Stimulated activated naive CD4-positive, alpha-beta T cell (primary cell): Measurements from ENCODE around the gene CHAT.

Experiments
- DNase-seq, 6 experiments: peaks; one replicate each; lab custom pipeline; 2025; lab: John Stamatoyannopoulos, UW

Gene CHAT

DNA sequence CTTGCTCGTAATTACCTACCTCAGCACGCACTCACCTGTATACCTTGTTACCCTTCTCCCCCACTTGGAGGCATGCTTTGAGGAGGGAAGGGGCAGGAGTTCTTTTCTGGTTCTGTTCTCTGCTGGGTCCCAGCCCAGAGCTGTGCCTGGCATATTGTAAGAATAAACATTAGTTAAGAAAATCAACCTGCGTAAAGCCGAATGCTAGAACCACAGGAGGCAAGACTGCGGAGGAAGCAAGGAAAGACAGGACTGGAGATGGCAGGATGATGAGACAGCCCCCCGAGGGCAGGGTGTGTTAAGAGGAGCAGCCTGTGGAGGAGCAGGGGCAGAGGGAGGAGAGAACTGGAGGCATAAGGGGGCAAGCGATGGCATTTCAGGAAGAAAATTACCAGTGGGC is 75.1 kb downstream of the CHAT start:
- no peak for DNase-seq

DNA sequence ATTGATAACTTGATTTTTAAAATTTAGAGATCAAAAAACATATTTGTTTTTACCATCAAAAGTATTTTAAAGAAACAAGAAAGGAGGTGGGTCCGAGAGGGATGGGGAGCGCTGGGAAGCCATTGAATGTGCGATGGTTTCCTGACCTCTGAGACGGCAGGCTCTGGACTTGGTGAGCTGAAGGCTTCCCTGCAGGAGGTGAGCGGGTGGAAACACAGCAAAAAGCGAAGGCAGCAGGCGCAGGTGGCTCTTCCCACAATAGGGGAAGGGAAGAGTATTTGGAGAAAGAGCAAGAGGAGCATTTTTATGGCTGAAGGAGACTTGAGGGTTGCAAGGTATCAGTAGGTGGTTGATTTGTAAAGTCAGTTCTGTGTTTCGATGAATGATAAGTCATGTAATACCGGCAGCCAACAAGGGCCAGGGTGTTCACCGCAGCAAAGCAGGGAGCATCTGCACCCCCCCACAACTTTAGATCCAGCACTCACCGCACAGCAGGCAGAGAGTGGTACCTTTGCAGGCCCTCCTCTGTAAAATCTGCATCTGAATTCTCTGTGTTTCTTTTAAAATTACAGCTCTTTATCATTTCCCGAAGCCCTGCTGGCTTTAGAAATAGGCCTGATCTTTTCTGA is 76.2 kb downstream of the CHAT start:
- no peak for DNase-seq

DNA sequence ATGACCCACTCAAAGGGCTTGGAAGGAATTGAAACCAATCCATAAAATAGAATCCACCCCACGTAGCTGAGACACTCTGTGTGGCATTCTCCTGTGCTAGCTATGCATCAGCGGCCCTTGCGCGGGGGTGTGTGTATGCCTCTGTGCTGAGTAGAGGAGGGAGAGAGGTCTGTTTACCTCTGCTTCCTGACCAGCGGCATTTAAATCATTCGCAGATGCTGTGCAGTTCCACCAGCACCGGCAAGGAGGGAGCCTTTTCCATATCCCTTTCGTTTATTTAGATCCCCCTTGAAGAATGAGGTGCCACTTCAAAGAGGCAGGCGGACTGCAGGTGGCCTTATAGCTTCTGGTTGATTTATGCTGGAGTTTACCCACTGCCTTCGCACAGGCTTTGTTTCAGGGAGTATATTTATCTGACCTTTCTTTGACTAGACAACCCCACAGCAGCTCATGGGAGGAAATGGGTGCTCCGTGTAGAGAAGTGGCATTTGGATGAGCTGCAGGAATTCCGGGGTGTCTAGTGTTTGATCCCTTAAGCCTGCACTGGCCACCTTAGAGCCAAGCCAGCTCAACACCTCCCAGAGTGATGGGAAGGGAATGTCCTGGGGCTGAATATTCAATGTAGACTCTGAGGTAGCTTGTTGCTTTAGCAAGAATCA is 77.0 kb downstream of the CHAT start:
- DNase-seq: no peak

GRCh38 chr10:49691588-49691987 is 77.8 kb downstream of the CHAT start:
- no peak for DNase-seq

DNA sequence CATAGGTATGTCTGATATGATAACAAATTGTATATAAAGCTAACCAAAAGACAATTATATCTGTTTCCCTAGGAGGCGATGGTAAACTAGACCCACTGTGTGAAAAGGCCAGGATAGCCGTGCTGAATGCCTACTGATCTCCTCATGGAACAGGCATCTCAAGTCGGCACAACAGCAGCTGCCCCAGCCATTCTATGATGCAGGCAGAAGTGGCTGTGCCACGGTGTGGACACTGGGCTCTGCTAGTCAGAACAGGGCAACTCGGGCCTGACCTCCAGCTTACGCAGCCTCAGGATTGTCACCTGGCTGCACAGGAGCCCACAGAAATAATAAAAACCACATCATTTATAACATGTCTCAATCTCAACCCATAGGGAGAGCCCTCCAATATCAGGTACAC is 80.6 kb downstream of the CHAT start:
- DNase-seq: no peak

GRCh38 chr10:49696311-49696710 is 82.5 kb downstream of the CHAT start:
- no peak for DNase-seq

DNA sequence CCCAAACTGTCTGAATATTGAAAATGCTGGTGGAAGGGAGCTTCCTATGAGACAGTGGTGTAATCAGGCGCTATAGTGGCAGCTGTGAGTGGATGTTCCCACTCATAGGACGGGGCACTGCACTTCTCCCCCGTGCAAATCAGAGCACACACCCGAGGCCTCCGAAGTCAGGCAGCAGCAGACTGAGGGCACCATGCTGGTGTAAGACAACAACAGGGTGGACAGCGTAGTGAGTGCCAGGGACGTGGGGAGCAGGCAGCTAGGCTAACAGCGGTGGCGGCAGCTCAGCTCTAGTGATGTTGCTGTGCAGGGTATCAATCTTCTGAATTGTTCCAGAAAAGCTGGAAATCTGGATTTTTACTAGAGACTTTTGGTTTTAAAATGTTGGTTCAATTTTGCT is 84.8 kb downstream of the CHAT start:
- DNase-seq: no peak

DNA sequence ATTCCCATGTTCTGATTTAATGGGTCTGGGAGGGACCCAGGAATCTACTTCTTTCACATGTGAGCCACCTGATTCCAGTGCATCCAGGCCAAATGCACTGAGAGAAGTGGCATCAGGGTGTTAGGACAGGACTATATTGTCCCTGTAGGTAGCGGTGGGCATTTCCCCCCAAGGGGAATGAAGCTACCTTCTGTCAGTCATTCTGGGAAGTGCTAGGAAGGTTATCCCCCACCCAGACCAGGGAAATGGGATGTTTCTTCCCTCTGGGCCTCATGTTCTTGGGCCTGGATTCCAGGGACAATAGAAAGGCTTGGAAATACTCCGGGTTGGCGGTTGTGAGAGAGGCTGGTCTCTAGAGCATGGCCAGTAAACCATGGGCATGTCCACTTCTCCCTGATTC is 86.4 kb downstream of the CHAT start:
- DNase-seq: no peak

GRCh38 chr10:49700997-49701396 is 87.2 kb downstream of the CHAT start:
- no peak for DNase-seq

GRCh38 chr10:49707585-49707984 is 93.7 kb downstream of the CHAT start:
- DNase-seq: no peak

GRCh38 chr10:49709934-49710333 is 96.1 kb downstream of the CHAT start:
- DNase-seq: no peak

- no peak for DNase-seq
Measured at GRCh38 chr10:49710966-49711365, 97.1 kb downstream of the CHAT start.

DNA sequence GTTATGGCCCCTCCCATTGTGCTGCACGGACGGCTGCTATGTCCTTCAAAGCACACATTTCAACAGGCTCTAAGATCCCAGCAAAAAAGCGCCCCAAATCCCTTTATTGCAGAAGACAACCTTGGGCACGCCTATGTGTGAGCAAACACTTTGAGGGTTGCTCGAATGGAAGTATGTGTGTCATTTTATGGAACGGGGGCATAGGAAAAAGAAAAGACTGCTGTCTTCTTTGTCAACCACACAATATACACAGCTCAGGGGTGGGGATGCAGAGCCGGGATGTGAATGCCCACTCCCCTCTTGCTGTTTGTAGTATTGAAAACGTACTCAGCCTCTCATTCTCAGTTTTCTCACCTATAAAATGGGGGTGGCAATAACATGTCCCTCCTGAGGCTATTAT is 97.6 kb downstream of the CHAT start:
- DNase-seq: no peak

GRCh38 chr10:49713266-49713665 is 99.4 kb downstream of the CHAT start:
- no peak for DNase-seq
